CD14-positive monocyte (primary cell): ENCODE results near the gene ANKRD13D. TPM values are rescaled to one million over a fixed set of nuclear protein-coding genes. Genes with fewer than 3 reads are reported as not detected.

Source experiments
- DNase-seq, 3 donors: peaks; one replicate each; pipeline ENCODE4 v3.0.0-alpha.2; 2011 to 2022
- H2AFZ ChIP-seq: 2 replicates; pipeline ENCODE4 v1.6.0; 2012; ENCODE audit warnings: mild to moderate bottlenecking, low read depth, low read length, inconsistent platforms; ENCODE audit not compliant: insufficient read depth, poor library complexity, severe bottlenecking
- H3K27ac ChIP-seq, 2 donors: 1 replicate in 1 of 2; 2 replicates in 1 of 2; pipeline ENCODE4 v1.5.1; 2012 to 2013; ENCODE audit warnings: low read length in 2 of 2, control low read depth in 1 of 2, inconsistent platforms in 1 of 2, low read depth in 1 of 2, mild to moderate bottlenecking in 1 of 2
- H3K27me3 ChIP-seq, 2 donors: one replicate each; pipeline versions ENCODE4 v1.6.0 to v1.6.1; 2011 to 2013; ENCODE audit warnings: low read length in 2 of 2; ENCODE audit not compliant: control insufficient read depth in 2 of 2, insufficient read depth in 2 of 2
- H3K36me3 ChIP-seq, 2 donors: replicated peaks in 1 of 2; 1 replicate in 1 of 2; 2 replicates in 1 of 2; pipeline versions ENCODE4 v1.5.1 to v1.6.1; 2012 to 2013; ENCODE audit warnings: low read length in 2 of 2, control low read depth in 1 of 2, inconsistent platforms in 1 of 2, mild to moderate bottlenecking in 1 of 2; ENCODE audit not compliant: insufficient read depth in 2 of 2, control insufficient read depth in 1 of 2
- H3K4me1 ChIP-seq, 2 donors: 1 replicate in 1 of 2; 2 replicates in 1 of 2; pipeline versions ENCODE4 v1.5.1 to v1.6.1; 2012 to 2013; ENCODE audit warnings: low read length in 2 of 2, control low read depth in 1 of 2, inconsistent platforms in 1 of 2, mild to moderate bottlenecking in 1 of 2, moderate library complexity in 1 of 2; ENCODE audit not compliant: insufficient read depth in 2 of 2, control insufficient read depth in 1 of 2
- H3K4me2 ChIP-seq: replicated peaks from 2 replicates; pipeline ENCODE3; 2012; ENCODE audit warnings: low read length, moderate library complexity, mild to moderate bottlenecking; ENCODE audit not compliant: poor library complexity, severe bottlenecking; ENCODE audit errors: extremely low read depth
- H3K4me3 ChIP-seq, 3 experiments: fragments of 200-600 bp in 1 of 3; sonication (generic) in 1 of 3; replicated peaks in 1 of 3; 1 replicate in 2 of 3; 2 replicates in 1 of 3; pipeline ENCODE4 v1.5.1; 2011 to 2013; ENCODE audit warnings: low read length in 3 of 3, mild to moderate bottlenecking in 3 of 3, control low read depth in 2 of 3, low read depth in 2 of 3, inconsistent platforms in 1 of 3, moderate library complexity in 1 of 3
- H3K79me2 ChIP-seq: 2 replicates; pipeline ENCODE4 v1.6.0; 2012; ENCODE audit warnings: mild to moderate bottlenecking, control low read depth, inconsistent platforms, low read length, moderate library complexity; ENCODE audit not compliant: insufficient read depth
- H3K9ac ChIP-seq: 2 replicates; pipeline ENCODE4 v1.6.0; 2017; ENCODE audit warnings: low read length, mild to moderate bottlenecking; ENCODE audit not compliant: insufficient read depth, poor library complexity, severe bottlenecking
- H3K9me3 ChIP-seq, 2 donors: replicated peaks in 1 of 2; 1 replicate in 1 of 2; 2 replicates in 1 of 2; pipeline versions ENCODE4 v1.5.1 to v1.6.1; 2012 to 2013; ENCODE audit warnings: low read length in 2 of 2, control low read depth in 1 of 2; ENCODE audit not compliant: control insufficient read depth in 1 of 2, insufficient read depth in 1 of 2
- H4K20me1 ChIP-seq: 2 replicates; pipeline ENCODE4 v1.6.0; 2012; ENCODE audit warnings: mild to moderate bottlenecking, low read length, control low read depth, moderate library complexity; ENCODE audit not compliant: insufficient read depth
- H3K27ac Mint-ChIP-seq, 7 donors: one replicate each; pipeline ENCODE4 v1.8.0; 2020; ENCODE audit warnings: mild to moderate bottlenecking in 7 of 7, mixed read lengths in 7 of 7, moderate library complexity in 6 of 7, inconsistent platforms in 2 of 7
- H3K27me3 Mint-ChIP-seq, 3 donors: one replicate each; pipeline ENCODE4 v1.8.0; 2021 to 2022; ENCODE audit warnings: low read depth in 3 of 3, mild to moderate bottlenecking in 3 of 3, mixed read lengths in 3 of 3, moderate library complexity in 3 of 3, inconsistent platforms in 1 of 3
- H3K36me3 Mint-ChIP-seq, 2 donors: one replicate each; pipeline ENCODE4 v1.8.0; 2020; ENCODE audit warnings: mixed read lengths in 2 of 2, inconsistent platforms in 1 of 2, mild to moderate bottlenecking in 1 of 2
- H3K4me1 Mint-ChIP-seq: one replicate; pipeline ENCODE4 v1.8.0; 2020; ENCODE audit warnings: mild to moderate bottlenecking, mixed read lengths
- H3K4me3 Mint-ChIP-seq, 2 donors: one replicate each; pipeline ENCODE4 v1.8.0; 2020; ENCODE audit warnings: mild to moderate bottlenecking in 2 of 2, mixed read lengths in 2 of 2, moderate library complexity in 1 of 2
- H3K9me3 Mint-ChIP-seq, 7 donors: one replicate each; pipeline ENCODE4 v1.8.0; 2020 to 2022; ENCODE audit warnings: mixed read lengths in 7 of 7, mild to moderate bottlenecking in 6 of 7, moderate library complexity in 6 of 7, inconsistent platforms in 2 of 7
- CTCF ChIP-seq: fragments of 200-600 bp; IDR thresholded peaks from one replicate; pipeline ENCODE4 v1.8.0; 2022; ENCODE audit warnings: antibody characterized with exemption, mild to moderate bottlenecking
- WGBS: methylation state at CpG from one replicate; pipeline ENCODE4 v1.1.5; 2013; ENCODE audit warnings: missing lambda C conversion rate; ENCODE audit not compliant: insufficient coverage; 5-methylcytosine and 5-hydroxymethylcytosine counted together
- intact Hi-C, 2 donors: fragments of 100-400 bp; cut with micrococcal nuclease; formaldehyde crosslinking; loops; one replicate each; pipeline versions ENCODE4 v1.15.0 to v1.15.1; 2023
- polyA plus RNA-seq, 3 donors: library from polyadenylated mRNA; depleted of rRNA in 1 of 3; unstranded in 2 of 3; stranded (reverse) in 1 of 3; fragments of 300-500 nt in 2 of 3; fragments of >200 nt in 1 of 3; fragmentation: Illumina TruSeq in 2 of 3; gene quantifications; 1 replicate in 2 of 3; 2 replicates in 1 of 3; pipeline ENCODE4 v1.2.3, GENCODE V29; 2012 to 2021

The ANKRD13D gene
- polyA plus RNA-seq, 3 donors = 9.1 to 389 (median 10.3) TPM

- WGBS = 97% methylated on average over 3 of the region's 6 CpGs
- Mint-ChIP-seq H3K4me1 (peaks cover 11% of the 10 kb centered on the region), H3K27me3 (peaks cover 4 to 17% (median 12%) of the 10 kb centered on the region in 3 donors), H3K27ac (no peak overlapping the region), H3K4me3 (no peak overlapping the region), H3K36me3 (no peaks in the 10 kb centered on the region), H3K9me3 (no peaks in the 10 kb centered on the region)
- no peak for TF ChIP-seq CTCF
- H3K4me1 ChIP-seq = peaks cover 16 to 19% of the 10 kb centered on the region in 2 donors
- H3K36me3 ChIP-seq = no peaks in the 10 kb centered on the region
- no peaks in the 10 kb centered on the region for H3K9me3 ChIP-seq
- H4K20me1 ChIP-seq = no peaks in the 10 kb centered on the region
- intact Hi-C loops = no loop called here
- no peak overlapping the region for H3K4me3 ChIP-seq
- no peak overlapping the region for H3K9ac ChIP-seq
- H3K27ac ChIP-seq = no peak overlapping the region
- DNase-seq = no peak
- peaks cover 0 to 4% of the 10 kb centered on the region in 2 donors for H3K27me3 ChIP-seq
- H3K79me2 ChIP-seq = no peaks in the 10 kb centered on the region
- H2AFZ ChIP-seq = no peak overlapping the region
- H3K4me2 ChIP-seq = no peak overlapping the region
These were observed 32.3 kb downstream of the ANKRD13D start for GRCh38 chr11:67321313-67321871.

- no peaks in the 10 kb centered on the region for H3K36me3 ChIP-seq
- intact Hi-C loops = no loop called here
- H3K9ac ChIP-seq = no peak overlapping the region
- no peak overlapping the region for H2AFZ ChIP-seq
- no peaks in the 10 kb centered on the region for H3K79me2 ChIP-seq
- H3K27ac ChIP-seq = no peak overlapping the region
- H3K36me3 Mint-ChIP-seq = no peaks in the 10 kb centered on the region
- H3K4me3 Mint-ChIP-seq = no peak overlapping the region
- H3K27me3 Mint-ChIP-seq = peaks cover 4 to 17% (median 12%) of the 10 kb centered on the region in 3 donors
- no peaks in the 10 kb centered on the region for H4K20me1 ChIP-seq
- H3K9me3 ChIP-seq = no peaks in the 10 kb centered on the region
- no peak overlapping the region for H3K27ac Mint-ChIP-seq
- no peak for DNase-seq
- H3K4me3 ChIP-seq = no peak overlapping the region
- H3K4me1 ChIP-seq = peaks cover 9 to 12% of the 10 kb centered on the region in 2 donors
- H3K4me2 ChIP-seq = no peak overlapping the region
- WGBS = 83% methylated on average over 2 of the region's 3 CpGs
- peaks cover 0 to 4% of the 10 kb centered on the region in 2 donors for H3K27me3 ChIP-seq
- no peaks in the 10 kb centered on the region for H3K9me3 Mint-ChIP-seq
- TF ChIP-seq CTCF = no peak
- H3K4me1 Mint-ChIP-seq = peaks cover 8% of the 10 kb centered on the region
These were observed 32.9 kb downstream of the ANKRD13D start for GRCh38 chr11:67322049-67322448.
